Hepatocyte (in vitro differentiated cells): Measurements from ENCODE around the gene SNRPA1. TPM values are rescaled to one million over a fixed set of nuclear protein-coding genes. Genes with fewer than 3 reads are reported as not detected.

Source experiments
- DNase-seq: peaks from one replicate; pipeline ENCODE4 v3.0.0-alpha.2; 2016; ENCODE audit warnings: low spot score
- H2AFZ ChIP-seq: fragments of 200-600 bp; sonication (generic); 2 replicates; pipeline ENCODE4 v1.6.0; 2016; ENCODE audit warnings: antibody characterized with exemption, mild to moderate bottlenecking
- H3K27ac ChIP-seq: fragments of 200-600 bp; sonication (generic); 2 replicates; pipeline ENCODE4 v1.5.1; 2016; ENCODE audit warnings: mild to moderate bottlenecking
- H3K27me3 ChIP-seq: fragments of 200-600 bp; sonication (generic); 2 replicates; pipeline ENCODE4 v1.6.1; 2016
- H3K36me3 ChIP-seq: fragments of 200-600 bp; sonication (generic); replicated peaks from 2 replicates; pipeline ENCODE4 v1.5.1; 2016; ENCODE audit warnings: low read depth; ENCODE audit not compliant: insufficient read depth
- H3K4me1 ChIP-seq: fragments of 200-600 bp; sonication (generic); 2 replicates; pipeline ENCODE4 v1.5.1; 2016; ENCODE audit warnings: mild to moderate bottlenecking, moderate library complexity; ENCODE audit not compliant: insufficient read depth
- H3K4me2 ChIP-seq: fragments of 200-600 bp; sonication (generic); 2 replicates; pipeline ENCODE4 v1.6.0; 2016
- H3K4me3 ChIP-seq: fragments of 200-600 bp; sonication (generic); 2 replicates; pipeline ENCODE4 v1.5.1; 2016; ENCODE audit warnings: mild to moderate bottlenecking
- H3K79me2 ChIP-seq: fragments of 200-600 bp; sonication (generic); 2 replicates; pipeline ENCODE4 v1.6.0; 2017; ENCODE audit warnings: mild to moderate bottlenecking
- H3K9me2 ChIP-seq: fragments of 200-600 bp; sonication (generic); replicated peaks from 2 replicates; pipeline ENCODE4 v1.6.0; 2017; ENCODE audit warnings: mild to moderate bottlenecking; ENCODE audit not compliant: insufficient read depth
- H3K9me3 ChIP-seq: fragments of 200-600 bp; sonication (generic); 2 replicates; pipeline ENCODE4 v1.5.1; 2016; ENCODE audit warnings: low read depth, mild to moderate bottlenecking
- H4K20me1 ChIP-seq: fragments of 200-600 bp; sonication (generic); 2 replicates; pipeline ENCODE4 v1.6.0; 2016; ENCODE audit warnings: mild to moderate bottlenecking; ENCODE audit not compliant: insufficient read depth, poor library complexity, severe bottlenecking
- EZH2 ChIP-seq: fragments of 200-600 bp; sonication (generic); IDR thresholded peaks from 2 replicates; pipeline ENCODE4 v1.6.1; 2016; ENCODE audit warnings: antibody characterized with exemption, mild to moderate bottlenecking, borderline replicate concordance
- EZH2phosphoT487 ChIP-seq: fragments of 200-600 bp; sonication (generic); IDR thresholded peaks from one replicate; pipeline ENCODE4 v1.6.1; 2018; ENCODE audit warnings: antibody characterized with exemption, mild to moderate bottlenecking, low read depth, moderate library complexity; ENCODE audit not compliant: unreplicated experiment, severe bottlenecking
- WGBS: methylation state at CpG from one replicate; pipeline ENCODE4 v1.1.6; 2016; ENCODE audit warnings: low lambda C conversion rate; ENCODE audit errors: missing lambda C conversion rate; 5-methylcytosine and 5-hydroxymethylcytosine counted together
- polyA plus RNA-seq: library from polyadenylated mRNA; unstranded; fragments of >200 nt; fragmentation: Nextera tagmentation; extraction: Ambion mirVana; gene quantifications from 2 replicates; pipeline ENCODE4 v1.2.1, GENCODE V29; 2016
- total RNA-seq: library from RNA; depleted of rRNA; stranded (reverse); fragments of >200 nt; gene quantifications from 2 replicates; pipeline ENCODE4 v1.2.3, GENCODE V29; 2014
- TF ChIP-seq, protein P1 (sequence below): fragments of 200-600 bp; sonication (generic); IDR thresholded peaks from 2 replicates; pipeline ENCODE4 v1.5.1; 2016; ENCODE audit warnings: antibody characterized with exemption, mild to moderate bottlenecking; ENCODE audit not compliant: poor library complexity

The SNRPA1 gene
- total and polyA plus RNA-seq, 2 experiments from 2014 or later: 54.7 to 110 TPM

DNA sequence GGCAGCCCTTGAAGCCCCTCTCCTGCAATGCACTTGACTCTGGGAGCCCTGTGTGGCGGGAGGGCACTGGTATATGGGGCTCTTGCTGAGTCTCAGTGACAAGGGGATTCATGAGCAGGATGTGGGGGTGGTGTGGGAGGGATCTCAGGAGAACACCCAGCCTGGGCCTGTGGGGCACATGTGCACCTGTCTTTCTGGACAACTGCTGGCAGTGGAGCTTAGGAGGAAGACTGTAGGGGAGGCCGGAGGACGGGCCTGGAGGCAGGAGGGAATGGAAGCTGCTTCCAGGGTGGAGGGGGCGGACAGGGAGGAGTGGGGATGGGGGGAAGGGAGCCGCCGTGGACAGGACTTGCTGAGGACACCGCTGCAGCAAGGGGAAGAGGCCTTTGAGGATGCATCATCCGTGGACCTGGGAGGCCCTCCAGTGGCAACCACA lies 10.8 kb upstream of the SNRPA1 start:
- no peaks in the 10 kb centered on the region for H3K36me3 ChIP-seq
- no peak overlapping the region for H3K4me2 ChIP-seq
- no peak overlapping the region for H3K4me3 ChIP-seq
- H3K9me3 ChIP-seq: no peaks in the 10 kb centered on the region
- no peak for DNase-seq
- no peaks in the 10 kb centered on the region for H3K79me2 ChIP-seq
- 82% methylated on average over 5 of the region's 8 CpGs for WGBS
- no peaks in the 10 kb centered on the region for H4K20me1 ChIP-seq
- no peak overlapping the region for H2AFZ ChIP-seq
- no peaks in the 10 kb centered on the region for H3K4me1 ChIP-seq
- H3K9me2 ChIP-seq: no peaks in the 10 kb centered on the region
- H3K27ac ChIP-seq: no peak overlapping the region
- no peaks in the 10 kb centered on the region for H3K27me3 ChIP-seq
- TF ChIP-seq EZH2 (no peak), EZH2phosphoT487 (no peak)
- TF ChIP-seq, protein P1, sequence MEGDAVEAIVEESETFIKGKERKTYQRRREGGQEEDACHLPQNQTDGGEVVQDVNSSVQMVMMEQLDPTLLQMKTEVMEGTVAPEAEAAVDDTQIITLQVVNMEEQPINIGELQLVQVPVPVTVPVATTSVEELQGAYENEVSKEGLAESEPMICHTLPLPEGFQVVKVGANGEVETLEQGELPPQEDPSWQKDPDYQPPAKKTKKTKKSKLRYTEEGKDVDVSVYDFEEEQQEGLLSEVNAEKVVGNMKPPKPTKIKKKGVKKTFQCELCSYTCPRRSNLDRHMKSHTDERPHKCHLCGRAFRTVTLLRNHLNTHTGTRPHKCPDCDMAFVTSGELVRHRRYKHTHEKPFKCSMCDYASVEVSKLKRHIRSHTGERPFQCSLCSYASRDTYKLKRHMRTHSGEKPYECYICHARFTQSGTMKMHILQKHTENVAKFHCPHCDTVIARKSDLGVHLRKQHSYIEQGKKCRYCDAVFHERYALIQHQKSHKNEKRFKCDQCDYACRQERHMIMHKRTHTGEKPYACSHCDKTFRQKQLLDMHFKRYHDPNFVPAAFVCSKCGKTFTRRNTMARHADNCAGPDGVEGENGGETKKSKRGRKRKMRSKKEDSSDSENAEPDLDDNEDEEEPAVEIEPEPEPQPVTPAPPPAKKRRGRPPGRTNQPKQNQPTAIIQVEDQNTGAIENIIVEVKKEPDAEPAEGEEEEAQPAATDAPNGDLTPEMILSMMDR: no peak

DNA sequence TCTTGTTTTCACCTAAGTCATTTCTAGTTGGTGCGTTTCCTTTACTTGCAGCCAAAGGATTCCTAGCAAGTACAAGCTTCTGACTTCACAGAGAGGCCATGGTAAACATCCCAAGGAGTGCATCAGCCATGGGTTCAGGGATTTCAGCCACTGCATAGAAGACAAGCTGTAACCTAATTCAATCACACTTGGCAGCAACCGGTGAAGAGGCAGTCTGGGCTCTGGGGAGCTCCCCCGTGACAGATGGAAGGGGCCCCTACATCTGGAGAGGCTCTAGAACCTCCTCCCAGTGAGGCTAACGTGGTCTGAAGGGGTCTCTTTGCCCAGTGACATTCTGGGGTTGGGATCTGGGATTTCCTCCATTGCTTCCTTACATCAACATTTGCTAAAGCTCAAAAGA lies 8.4 kb upstream of the SNRPA1 start:
- 87% methylated on average over 4 of the region's 4 CpGs for WGBS
- Histone ChIP-seq H3K79me2 (peaks cover under 1% of the 10 kb centered on the region), H3K4me3 (no peak overlapping the region), H2AFZ (no peak overlapping the region), H3K36me3 (no peaks in the 10 kb centered on the region), H3K9me3 (no peaks in the 10 kb centered on the region), H3K27me3 (no peaks in the 10 kb centered on the region), H3K9me2 (no peaks in the 10 kb centered on the region), H3K4me1 (no peaks in the 10 kb centered on the region), H4K20me1 (no peaks in the 10 kb centered on the region), H3K27ac (no peak overlapping the region), H3K4me2 (no peak overlapping the region)
- TF ChIP-seq, protein P1: no peak
- TF ChIP-seq EZH2: no peak
- TF ChIP-seq EZH2phosphoT487: no peak
- no peak for DNase-seq

GRCh38 chr15:101296418-101297405 lies 1.7 kb upstream of the SNRPA1 start:
- H3K4me2 ChIP-seq: peak overlapping the region; percentile 86
- H3K27ac ChIP-seq: peak overlapping the region; percentile 98
- H3K9me2 ChIP-seq: no peaks in the 10 kb centered on the region
- H4K20me1 ChIP-seq: peaks cover 22% of the 10 kb centered on the region
- TF ChIP-seq EZH2 (no peak), EZH2phosphoT487 (no peak)
- TF ChIP-seq, protein P1: no peak
- no peaks in the 10 kb centered on the region for H3K27me3 ChIP-seq
- H2AFZ ChIP-seq: peak overlapping the region; percentile 64
- no peak for DNase-seq
- peaks cover 40% of the 10 kb centered on the region for H3K79me2 ChIP-seq
- no peak overlapping the region for H3K4me3 ChIP-seq
- H3K4me1 ChIP-seq: peaks cover 21% of the 10 kb centered on the region
- H3K36me3 ChIP-seq: no peaks in the 10 kb centered on the region
- WGBS: 92% methylated on average over 8 of the region's 9 CpGs
- no peaks in the 10 kb centered on the region for H3K9me3 ChIP-seq
